GM18951 (cell line): ENCODE measurements around the gene MARK3.

ENCODE experiments used
- POLR2A ChIP-seq: IDR thresholded peaks from 4 replicates; pipeline ENCODE4 v1.6.1; 2011; ENCODE audit warnings: mild to moderate bottlenecking; ENCODE audit not compliant: insufficient read length, insufficient read depth; ENCODE audit errors: extremely low read depth
- in situ Hi-C: fragments of 300-500 bp; cut with MboI; formaldehyde crosslinking; loops from one replicate; pipeline ENCODE4 v1.12.0; 2022; ENCODE audit warnings: low sequenced_read_pairs, mixed read lengths, inconsistent platforms; ENCODE audit not compliant: unreplicated experiment

The MARK3 gene

DNA sequence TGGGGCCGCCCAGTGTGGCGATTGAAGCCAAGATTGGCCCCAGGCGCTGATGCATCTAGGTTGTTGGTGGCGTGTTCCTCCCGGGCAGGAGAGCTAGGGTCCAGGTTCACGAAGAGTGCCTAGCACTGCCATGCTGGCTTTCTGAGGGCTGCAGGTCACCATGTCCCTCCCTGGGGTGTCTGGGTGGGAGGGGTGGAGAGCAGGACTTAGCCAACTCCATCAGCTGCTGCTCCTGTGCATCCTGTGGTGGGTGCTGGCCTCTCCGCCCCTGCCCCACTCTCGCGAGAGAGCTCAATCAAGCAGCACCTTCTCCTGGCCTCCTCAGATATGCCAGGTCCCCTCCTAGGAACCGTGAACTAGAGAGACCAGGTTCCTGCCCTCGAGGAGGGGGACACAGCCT is 145.6 kb downstream of the MARK3 start:
- TF ChIP-seq POLR2A: no peak
- in situ Hi-C loops: no loop called here

DNA sequence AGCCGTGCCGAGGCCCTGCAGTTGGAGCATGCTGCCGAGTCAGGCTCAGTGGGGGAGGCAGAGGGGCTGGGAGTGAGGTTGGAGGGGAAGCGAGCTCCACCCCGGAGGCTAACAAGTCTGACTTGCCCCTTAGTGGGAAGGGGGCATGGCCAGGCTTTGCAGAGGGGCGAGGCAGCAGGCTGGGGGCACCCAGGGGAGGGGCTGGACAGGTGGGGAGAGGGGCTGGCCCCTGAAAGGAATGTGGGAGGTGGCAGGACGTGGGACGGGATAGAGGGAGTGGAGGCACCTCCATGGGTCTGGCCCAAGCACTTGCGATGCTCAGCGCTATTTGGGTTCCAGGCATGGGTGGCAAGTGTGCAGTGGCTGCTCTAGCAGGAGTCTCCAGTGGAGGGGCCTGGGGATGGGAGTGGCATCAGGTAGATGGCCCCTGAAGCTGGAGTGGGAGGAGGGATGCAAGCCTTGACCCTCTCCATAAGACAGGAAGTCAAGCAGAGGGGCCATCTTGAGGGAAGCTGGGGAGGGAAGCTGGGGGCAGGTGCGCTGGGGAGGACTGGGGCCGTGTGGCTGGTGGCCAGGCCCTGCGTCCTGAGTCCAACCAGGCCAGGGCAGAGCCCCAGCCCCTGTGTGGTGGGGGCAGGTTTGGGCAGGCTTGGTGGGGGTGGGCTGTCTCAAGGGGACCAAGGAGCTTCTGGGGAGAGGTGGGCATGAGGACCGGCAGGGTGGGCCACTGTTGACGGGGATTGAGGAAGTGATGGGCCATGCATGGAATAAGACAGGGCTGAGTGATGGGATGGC is 146.4 kb downstream of the MARK3 start:
- TF ChIP-seq POLR2A: no peak
- in situ Hi-C loops: no loop called here

DNA sequence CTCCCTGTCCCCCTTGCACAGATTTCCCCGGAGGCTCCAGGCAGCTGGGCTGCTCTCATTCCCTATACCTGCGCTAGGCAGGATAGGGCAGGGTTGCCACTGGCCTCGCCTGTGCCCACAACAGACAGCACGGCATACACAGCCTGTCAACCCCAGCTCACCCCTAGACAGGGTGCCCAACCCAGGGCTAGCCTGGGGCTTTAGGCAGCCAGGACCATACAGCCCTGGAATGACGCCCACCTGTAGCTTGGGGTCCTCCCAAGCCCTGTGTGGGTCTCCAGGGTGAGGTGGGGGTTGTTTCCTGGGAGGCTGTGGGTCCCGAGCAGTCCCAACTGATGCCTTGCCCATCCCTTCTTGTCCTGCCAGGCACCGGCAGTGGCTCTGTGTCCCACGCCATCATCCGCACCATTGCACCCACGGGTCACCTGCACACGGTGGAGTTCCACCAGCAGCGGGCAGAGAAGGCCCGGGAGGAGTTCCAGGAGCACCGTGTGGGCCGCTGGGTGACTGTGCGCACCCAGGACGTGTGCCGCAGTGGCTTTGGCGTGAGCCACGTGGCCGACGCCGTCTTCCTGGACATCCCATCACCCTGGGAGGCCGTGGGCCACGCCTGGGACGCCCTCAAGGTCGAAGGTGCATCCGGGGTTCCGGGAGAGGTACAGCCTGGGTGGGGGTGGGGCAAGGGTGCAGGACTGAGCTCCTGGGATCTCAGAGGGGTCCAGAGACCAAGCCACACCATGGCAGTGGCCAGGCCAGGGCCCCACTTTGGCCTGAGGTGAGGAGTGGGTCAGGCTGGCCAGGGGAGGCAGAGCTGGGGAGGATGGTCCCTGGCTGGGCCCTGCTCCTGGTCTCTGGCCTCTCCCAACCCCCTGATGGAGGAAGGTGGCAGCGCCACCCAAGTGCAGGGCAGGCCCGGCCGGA is 147.3 kb downstream of the MARK3 start:
- TF ChIP-seq POLR2A: no peak
- in situ Hi-C loops: no loop called here

DNA sequence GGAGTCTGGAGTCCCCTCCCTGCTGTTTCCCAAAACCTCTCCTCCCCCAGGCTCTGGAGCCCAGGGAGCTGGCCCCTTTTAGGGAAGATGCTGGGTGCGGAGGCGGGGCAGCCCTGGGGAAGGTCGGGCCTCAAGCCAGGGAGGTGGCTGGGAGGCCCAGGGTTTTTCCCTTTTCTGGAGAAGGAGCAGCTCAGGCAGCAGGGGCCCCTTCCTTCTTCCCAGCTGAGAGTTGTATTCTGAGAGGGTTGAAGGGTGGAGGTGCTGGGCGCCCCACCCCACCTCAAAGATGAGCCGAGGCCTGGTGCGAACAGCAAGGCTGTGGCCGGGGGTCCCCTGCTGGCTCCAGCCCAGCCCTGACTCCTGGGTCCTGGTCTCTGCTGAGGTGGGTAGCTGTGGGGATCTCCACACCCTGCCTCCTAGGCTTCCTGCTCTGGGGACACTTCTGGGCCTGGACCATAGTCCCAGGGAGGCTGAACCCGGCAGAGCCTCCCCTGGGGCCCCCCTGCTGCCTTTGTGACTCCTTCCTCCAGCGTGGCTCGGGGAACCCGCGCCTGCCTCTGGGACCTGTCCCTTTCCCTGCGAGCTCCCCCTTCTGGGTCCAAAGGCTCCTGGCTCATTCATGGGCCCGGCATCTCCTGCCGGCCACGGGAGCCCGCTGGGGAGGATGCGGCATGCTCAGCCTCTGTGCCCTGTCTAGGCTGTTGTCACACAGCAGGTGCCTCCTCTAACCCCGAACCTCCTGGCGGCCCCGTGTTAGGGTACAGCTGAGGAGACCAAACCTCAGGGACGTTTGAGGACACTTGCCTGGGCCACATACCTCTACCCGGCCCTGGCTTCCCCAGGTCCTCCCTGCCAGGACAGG is 148.2 kb downstream of the MARK3 start:
- in situ Hi-C loops: no loop called here
- no peak for TF ChIP-seq POLR2A

DNA sequence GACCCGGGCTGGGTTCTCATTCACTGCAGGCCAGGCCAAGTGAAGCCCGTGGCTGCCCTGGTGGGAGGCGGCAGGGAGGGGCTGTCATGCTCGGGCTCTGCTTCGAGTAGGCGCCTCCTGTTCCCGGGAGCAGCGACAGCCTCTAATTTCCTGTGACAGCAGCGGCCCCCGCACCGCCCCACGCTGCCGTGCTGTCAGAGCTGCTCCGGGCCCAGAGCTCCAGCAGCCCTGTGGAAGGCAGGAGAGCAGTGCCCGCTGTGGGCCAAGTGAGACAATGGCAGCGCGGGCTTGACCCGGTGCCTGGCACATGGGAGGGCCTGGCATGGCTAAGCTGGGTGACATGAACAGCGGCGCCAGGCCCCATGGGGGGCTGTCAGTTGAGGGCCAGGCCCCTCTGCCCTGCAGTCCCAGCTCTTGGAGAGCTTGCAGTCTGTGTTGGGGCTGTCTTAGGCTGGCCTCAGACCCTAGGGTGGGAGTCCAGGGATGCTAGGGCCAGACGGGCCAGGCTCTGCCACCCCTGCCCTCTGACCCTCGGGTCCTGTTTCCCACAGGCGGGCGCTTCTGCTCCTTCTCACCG is 148.9 kb downstream of the MARK3 start:
- in situ Hi-C loops: no loop called here

DNA sequence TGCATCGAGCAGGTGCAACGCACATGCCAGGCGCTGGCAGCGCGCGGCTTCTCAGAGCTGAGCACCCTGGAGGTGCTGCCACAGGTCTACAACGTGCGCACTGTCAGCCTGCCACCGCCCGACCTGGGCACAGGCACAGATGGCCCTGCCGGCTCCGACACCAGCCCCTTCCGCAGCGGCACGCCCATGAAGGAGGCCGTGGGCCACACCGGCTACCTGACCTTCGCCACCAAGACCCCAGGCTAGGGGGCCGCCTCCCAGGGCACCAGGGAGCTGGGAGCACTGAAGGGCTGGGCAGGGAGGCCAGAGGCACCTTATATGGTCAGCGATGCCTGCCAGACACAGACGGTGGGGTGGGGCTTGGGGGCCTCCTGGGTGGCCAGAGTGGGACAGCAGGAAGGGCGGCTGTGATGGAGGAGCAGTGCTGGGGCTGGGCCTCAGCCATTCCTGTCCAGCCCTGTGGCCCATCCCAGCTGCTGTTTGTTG is 149.4 kb downstream of the MARK3 start:
- no peak for TF ChIP-seq POLR2A

More for the DNA sequence above, 148.9 kb downstream of the MARK3 start:
- no peak for TF ChIP-seq POLR2A

DNA sequence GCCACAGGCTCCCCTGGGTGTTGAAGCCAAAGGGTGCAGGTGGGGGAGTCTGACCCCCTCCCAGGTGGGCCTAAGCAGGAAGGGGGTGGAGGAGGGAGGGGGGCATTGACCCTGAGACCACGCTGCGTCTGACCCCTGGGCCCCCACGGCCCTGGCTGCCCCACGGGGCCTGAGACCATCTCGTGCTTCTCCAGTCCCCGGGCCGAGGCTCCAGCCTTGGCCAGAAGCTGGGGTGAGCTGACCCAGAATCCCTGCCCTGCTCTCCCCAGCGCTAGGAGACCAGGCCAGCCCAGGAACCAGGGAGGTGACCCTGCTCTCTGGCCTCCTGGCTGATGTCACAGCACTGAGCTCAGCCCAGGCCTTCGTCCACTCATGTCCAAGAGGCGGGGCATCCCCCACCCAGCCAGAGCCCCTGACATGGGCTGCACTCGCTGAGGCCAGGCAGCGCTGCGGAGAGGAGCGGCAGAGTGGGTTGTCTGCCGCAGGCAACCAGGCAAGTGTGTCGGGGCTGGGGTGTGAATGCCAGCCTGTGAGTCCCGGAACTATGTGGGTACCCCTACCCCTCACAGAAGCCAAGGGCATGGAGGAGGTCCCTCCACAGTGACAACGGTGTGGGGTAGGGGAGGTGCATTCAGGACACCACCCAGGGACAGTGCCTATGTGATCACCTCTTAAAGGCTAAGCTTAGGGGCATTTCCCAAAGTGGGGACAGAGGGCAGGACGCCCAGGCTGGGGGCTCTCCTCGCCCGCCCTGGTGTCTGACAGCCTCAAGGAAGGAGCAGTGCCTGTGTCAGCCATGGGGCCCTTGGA is 150.1 kb downstream of the MARK3 start:
- TF ChIP-seq POLR2A: peak; percentile 15
- in situ Hi-C loops: no loop called here

More for the DNA sequence above, 149.4 kb downstream of the MARK3 start:
- in situ Hi-C loops: no loop called here

DNA sequence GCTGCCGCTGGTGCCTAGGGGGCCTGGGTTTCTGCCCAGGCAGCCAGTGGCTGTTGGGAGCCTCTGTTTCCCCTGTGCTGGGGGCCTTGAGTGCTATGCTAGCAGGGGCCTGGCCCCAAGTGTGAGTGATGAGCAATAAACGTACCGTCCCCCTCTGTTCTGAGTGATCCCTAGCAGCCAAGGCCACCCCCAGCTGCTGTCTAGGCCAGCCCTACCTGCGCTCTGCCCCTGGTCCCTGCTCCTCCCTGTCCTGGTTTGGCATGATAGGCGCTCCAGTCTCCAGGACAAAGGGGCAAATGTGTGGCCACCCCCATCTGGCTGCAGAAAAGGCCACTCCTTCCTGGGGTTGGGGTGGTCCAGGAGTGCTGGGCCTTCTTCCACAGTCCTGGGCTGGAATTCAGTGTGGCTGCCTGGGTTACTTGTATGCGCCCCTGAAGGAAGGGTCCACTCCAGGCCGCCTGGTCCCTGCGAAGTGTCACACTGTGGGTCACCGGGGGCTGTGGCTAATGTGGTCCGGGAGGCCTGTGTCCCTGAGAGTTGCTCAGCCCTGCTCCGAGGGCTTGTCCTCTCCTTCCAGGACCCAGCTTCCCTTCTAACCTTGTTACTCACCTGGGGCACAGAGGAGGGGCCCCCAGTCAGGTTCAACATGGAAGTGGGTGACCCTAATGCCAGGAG is 150.8 kb downstream of the MARK3 start:
- TF ChIP-seq POLR2A: no peak
- in situ Hi-C loops: no loop called here

DNA sequence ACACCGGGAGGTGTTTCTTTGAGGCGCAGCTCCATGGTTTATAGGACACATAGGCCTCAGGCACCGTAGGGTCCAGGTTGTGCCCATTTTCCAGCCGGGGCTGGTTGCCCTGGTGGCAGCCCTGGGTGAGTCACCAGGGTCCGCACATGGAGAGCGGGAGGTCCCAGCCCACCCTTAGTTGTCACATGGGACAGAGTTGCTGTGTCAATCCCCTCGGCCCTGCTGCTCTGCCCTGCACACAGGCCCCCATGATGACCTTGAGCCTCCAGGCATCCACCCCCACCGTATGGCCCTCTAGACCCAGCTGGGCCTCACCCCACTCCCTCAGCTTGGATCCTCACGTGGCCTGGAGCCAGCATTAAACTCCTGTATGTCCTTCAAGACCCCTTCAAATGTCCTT is 151.5 kb downstream of the MARK3 start:
- in situ Hi-C loops: no loop called here

DNA sequence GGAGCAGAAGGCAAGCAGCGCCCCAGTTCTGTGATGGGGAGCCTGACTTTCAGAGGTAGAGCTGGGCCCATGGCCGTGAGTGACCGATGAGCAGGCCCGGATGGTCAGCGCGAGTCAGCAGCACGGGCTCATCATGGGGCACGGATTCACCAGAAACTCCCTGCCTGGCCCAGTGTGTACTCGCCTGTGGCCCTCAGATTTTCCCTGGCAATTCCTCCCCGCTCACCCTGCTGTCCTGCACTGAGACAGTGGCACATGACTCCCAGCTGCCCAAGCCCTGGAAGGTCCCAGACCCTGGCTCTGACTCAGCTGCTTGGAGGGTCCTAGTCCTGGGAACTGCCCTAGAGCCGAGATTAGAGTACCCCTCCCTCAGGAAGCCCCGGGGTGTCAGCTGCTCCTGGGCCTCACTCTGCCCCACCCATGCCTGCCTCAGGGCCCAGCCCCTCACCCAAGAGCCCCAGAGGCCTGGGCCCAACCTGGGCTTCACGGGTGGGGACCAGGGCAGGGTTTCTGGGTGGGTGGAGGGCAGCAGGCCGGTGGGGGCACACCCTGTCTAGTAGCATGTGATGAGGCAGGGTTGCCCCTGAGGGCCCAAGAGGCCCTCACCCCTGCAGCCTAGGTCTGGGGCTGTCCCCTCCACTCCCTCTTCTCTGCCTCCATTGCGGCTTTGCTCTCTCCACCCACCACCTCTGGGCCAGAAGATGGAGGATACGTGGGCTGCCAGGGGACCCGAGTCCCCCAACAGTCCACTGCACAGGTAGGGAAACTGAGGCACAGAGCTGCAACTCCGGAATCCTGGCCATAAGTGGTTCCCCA is 152.2 kb downstream of the MARK3 start:
- in situ Hi-C loops: no loop called here
- TF ChIP-seq POLR2A: no peak

More for the DNA sequence above, 151.5 kb downstream of the MARK3 start:
- TF ChIP-seq POLR2A: no peak
